Adrenal gland (tissue), 5 donors: ENCODE measurements around the gene KRTCAP2.

Experiments used
- CTCF ChIP-seq, 6 experiments: fragments of 450-650 bp in 4 of 6; fragments of 200-600 bp in 2 of 6; sonication (generic) in 1 of 6; IDR thresholded peaks; 1 replicate in 5 of 6; 2 replicates in 1 of 6; pipeline versions ENCODE4 v1.5.1 to v1.8.0; 2016 to 2021; ENCODE audit warnings: antibody characterized with exemption in 6 of 6, mild to moderate bottlenecking in 2 of 6, moderate library complexity in 1 of 6
- POLR2A ChIP-seq, 2 donors: fragments of 450-650 bp; IDR thresholded peaks; one replicate each; pipeline ENCODE4 v1.6.1; 2017; ENCODE audit warnings: antibody characterized with exemption in 2 of 2, mild to moderate bottlenecking in 2 of 2, moderate library complexity in 1 of 2
- donor health status: DM: no; HTN: no; CAD: no.

- TF ChIP-seq POLR2A (IDR thresholded peaks at IDR 0.05) (no peak), CTCF (IDR thresholded peaks at IDR 0.05) (no peak)
Measured at GRCh38 chr1:155166051-155166470, 7.0 kb downstream of the KRTCAP2 start.
